GM18951 (cell line): ENCODE measurements around the gene GAS7.

ENCODE experiments used
- POLR2A ChIP-seq: IDR thresholded peaks from 4 replicates; pipeline ENCODE4 v1.6.1; 2011; ENCODE audit warnings: mild to moderate bottlenecking; ENCODE audit not compliant: insufficient read length, insufficient read depth; ENCODE audit errors: extremely low read depth
- in situ Hi-C: fragments of 300-500 bp; cut with MboI; formaldehyde crosslinking; loops from one replicate; pipeline ENCODE4 v1.12.0; 2022; ENCODE audit warnings: low sequenced_read_pairs, mixed read lengths, inconsistent platforms; ENCODE audit not compliant: unreplicated experiment

The GAS7 gene

DNA sequence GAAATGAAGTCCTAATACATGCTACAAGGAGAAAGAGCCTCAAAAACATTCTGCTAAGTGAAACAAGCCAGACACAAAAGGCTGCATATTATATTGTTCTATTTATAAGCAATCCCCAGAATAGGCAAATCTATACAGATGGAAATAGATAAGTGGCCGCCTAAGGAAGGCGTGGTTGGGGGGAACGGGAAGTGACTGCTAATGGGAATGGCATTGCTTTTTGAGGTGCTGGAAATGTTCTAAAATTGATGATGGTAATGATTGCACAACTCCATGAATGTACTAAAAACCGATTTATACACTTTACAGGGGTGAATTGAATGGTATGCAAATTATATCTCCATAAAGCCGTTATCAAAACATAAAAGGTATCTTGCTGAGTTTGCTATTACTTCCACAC, 67.7 kb downstream of the GAS7 start:
- TF ChIP-seq POLR2A, result no peak
- in situ Hi-C loops, result no loop called here

DNA sequence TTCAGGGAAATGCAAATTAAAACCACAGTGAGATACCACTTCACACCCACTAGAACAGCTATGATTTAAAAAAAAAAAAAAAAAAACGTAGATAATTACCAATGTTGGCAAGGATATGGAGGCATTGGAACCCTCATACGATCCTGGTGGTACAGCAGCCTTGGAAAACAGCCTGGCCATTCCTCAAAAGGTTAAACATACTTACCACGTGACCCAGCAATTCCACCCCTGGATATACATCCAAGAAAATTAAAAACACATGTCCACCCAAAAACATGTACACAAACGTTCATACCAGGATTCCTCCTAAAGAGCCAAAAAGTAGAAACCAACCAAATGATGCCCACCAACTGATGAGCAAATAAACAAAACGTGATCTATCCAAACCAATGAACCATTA, 68.1 kb downstream of the GAS7 start:
- in situ Hi-C loops, result no loop called here
- no peak for TF ChIP-seq POLR2A

DNA sequence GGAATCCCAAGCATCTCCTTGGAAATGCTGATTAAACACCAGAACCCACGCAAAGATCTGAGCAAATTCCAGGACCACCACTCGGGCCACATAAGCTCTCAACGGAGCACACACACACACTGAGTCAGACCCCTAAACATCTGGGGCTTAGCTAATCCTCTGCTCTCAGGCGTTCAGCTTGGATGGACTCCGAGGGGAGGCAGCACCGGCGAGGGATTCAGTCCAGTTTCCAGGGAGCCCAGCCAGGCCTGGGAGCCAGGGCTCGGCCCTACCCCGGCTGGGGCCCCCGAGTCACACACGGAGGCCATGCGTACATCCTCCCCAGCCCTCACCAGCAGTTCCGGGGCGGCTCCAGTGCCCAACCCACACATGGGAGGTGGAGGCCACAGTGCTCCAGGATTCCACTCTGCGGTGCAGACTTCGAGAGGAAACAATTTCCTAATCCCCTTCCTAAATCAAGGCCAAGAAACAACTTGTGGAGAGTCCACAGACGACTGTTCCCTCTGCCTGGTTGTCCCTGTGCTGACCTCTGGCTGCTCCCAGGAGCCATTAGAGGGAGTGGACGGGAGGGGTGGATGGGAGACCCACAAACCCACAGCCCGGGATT, 70.5 kb downstream of the GAS7 start:
- in situ Hi-C loops, result no loop called here

DNA sequence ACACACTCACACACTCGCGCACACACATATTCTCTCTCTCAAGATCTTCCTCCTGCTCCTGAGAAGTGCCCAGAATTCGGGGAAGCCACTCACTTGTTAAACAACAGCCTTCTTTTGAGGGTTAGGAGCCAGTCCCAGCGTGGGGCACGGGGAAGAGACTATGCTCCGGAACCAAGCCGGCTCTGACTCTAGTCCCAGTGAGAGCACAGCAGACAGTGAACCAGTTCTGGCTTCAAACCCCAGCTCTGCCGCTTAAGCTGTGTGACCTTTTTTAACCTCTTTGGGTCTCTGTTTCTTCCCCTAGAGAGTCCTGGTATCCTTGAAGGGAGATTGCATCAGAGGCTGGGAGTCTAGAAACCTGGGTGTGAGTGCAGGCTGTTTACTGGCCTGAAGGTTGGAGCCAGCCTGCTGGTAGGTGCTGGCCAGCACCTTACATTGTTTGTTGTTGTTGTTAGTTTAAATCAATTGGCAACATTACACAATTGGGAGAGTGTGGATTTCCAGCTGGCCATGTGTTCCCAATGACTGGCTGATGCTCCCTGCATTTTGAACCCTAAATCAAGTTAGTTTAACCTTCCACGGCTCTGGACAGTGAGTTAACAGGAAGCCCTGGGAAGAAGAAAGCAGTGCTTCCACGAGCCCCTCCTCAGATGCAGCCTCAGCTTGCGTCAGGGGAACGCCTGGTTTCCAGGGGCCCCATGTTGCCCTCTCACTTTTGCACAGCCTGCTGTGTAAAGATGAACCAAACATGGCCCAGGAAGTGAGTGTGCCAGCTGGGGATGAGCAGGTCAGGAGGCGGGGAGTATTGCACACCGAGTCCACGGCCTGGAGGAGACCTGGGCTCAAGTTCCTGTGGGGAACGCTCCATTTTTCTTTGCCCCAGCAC, 71.5 kb downstream of the GAS7 start:
- in situ Hi-C loops, result no loop called here
- TF ChIP-seq POLR2A, result no peak

More for the DNA sequence above, 70.5 kb downstream of the GAS7 start:
- TF ChIP-seq POLR2A, result no peak

DNA sequence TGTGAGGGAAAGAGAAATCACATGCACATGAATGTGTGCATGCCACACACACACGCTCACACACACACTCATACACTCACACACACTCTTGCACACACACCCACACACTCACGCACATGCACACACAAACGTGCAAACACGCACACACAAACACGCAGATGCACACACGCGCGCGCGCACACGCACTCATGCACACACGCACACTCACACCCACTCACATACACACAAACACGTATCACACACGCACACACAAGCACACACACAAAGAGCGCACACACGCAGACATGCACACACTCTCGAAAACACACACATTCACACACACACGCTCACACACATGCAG, 72.2 kb downstream of the GAS7 start:
- TF ChIP-seq POLR2A, result no peak
- in situ Hi-C loops, result no loop called here

DNA sequence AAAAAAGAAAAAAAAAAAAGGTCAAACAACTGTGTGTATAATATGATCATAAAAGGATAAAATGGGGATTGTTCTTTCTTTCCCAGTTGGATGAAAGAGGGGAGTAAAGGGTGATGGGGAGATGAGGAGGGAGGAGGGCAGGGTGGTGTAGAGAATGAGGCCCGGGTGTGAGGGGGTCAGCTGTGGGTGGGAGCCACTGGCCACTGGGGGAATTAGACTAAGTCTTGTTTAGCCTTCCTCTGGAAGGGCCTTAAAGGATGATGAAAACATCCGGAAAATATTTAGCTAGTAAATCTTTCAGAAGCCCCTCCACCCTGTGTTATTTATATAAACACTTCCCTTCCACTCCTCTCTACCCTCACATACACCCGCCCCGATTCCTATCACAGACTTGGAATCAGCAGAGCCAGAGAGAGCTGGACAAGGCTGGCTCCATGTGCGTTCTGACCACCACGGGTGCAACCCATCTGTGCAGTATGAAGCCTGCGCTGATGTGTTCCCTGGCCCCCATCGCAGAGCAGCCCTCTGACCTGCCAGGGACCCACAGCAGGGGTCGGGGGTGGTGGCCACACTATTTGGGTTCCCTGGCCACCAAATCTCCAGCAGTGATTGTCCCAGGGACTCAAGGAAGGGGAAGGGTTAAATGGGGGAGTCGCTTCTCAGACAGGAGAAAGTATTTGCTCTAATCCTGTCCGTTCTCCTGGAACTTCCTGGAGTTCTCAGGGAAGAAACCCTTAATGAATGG, 72.7 kb downstream of the GAS7 start:
- in situ Hi-C loops, result no loop called here
- no peak for TF ChIP-seq POLR2A

DNA sequence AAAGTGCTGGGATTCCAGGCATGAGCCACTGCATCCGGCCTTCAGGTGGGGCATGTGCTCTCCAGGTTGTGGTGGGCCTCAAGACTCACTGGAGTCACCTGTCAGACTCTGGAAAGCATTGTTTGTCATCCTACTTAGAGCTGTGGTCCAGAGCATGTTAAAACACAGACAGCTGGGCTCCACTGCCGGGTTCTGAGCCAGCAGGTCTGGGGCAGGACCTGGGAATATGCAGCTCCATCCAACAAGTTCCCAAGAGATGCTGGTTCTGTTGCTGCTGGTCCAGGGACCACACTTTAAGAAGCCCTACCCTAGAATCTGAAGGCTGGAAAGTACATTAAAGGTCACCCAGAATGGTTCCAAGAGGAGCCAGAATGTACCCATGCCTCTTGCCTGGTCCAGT, 75.3 kb downstream of the GAS7 start:
- TF ChIP-seq POLR2A, result no peak
- in situ Hi-C loops, result no loop called here

DNA sequence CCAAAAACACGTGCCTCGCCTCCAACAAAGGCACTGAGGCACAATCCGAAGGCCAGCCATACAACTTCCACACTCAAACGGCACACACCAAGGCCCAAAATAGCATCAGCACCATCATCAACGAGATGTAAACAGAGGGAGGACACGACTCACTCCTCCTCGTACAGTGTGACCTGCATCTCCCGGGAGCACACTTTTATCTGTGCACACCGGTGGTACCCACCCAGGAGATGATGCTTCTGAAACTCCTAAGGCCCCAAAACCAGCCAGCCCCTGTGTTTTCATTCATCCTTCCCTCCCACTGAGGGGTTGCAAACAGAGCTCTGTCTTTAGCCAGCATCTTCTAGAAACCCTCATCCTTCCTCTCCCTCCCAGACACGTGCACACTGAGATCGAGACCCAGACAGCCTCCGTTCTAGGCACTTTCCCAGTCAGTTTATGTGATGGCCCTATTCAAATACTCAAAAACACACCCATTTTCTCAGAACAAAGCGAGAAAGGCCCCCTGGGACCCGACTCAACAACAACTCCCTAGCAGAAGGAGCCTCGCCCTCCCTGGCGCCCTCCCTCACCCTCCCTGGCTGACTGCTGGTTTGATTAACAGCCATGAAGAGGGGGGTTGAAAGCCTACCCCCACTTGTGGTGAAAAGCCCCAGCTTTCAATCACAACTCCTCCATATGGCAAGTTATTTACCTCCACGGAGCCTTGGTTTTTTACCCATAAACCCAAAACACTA, 76.3 kb downstream of the GAS7 start:
- in situ Hi-C loops, result no loop called here

DNA sequence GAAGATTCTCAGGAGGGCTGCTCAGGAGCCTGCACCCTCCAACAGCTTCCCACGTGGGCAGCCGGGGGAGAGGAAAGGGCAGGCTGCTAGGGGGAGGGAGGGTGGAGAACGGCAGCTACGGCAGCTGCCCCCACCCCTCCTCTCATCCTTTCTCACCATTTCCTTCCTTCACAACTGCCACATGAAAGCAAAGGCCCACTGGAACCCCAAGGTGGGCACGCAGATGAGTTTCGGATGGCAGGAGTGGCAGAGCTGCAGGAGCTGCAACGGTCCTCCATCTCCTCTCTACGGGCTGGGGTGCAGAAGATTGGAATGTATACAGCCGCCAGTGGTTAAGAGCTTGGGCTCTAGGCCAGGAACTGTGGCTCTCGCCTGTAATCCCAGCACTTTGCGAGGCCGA, 77.7 kb downstream of the GAS7 start:
- in situ Hi-C loops, result no loop called here
- no peak for TF ChIP-seq POLR2A

More for the DNA sequence above, 76.3 kb downstream of the GAS7 start:
- TF ChIP-seq POLR2A, result no peak

DNA sequence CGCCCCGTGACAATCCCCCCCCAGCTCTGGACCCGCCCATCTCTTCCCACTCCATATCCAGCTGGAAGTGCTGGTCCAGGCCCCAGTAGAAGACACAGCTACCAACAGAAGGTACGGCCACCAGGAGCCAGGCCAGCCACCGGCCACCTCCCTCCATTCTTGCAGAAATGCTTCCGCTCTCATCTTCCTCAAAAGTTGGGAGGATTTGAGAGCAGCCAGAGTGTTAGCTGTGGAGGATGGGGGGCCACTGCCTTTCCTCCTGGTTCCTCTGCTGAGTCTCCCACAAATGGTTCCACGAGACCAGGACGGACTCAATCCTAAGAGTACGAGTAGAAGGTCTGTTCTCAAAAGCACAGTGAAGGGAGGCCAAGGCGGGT, 78.3 kb downstream of the GAS7 start:
- no peak for TF ChIP-seq POLR2A
- in situ Hi-C loops, result no loop called here

DNA sequence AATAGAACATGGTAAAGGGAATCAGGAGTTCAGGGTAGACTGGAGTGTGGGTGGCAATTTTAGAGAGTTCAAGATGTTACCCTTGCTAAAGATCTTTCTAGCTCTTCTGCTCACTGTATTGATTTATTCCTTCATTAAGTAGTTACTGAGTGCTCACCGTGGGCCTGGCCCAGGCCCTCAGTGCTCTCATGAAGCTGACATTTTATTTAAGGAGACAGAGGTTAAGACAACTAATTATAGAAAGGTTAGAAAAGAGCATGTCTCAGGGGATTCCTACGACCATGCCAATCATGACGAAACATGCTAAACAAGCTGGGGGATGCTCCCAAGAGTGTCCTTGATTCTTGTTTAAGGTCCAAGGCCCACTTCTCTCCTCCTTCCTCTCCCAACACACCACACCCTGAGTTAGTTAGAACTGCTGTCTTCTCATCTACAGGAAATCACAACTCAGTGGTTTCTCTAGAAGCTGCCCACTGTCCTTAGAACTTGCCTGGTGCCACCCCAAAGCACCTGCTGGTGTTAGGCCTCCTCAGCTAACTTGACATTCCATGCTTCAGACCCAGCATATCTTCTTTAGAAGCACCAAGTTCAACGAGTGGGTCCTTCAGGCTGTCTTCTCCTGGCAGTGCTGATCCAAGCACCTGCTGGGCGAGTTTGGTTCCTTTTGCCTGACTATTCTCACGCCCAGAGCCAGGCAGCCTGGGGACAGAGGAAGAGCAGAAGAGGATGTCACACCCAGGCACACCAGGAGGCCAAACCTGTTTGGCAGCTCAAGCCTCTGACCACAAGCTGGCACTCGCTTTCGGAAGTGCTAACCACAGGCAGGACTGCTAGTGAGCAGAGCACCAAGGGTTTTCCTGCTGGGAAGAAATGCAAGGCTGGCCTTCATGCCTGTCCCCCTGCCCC, 79.0 kb downstream of the GAS7 start:
- no peak for TF ChIP-seq POLR2A
- in situ Hi-C loops, result no loop called here

DNA sequence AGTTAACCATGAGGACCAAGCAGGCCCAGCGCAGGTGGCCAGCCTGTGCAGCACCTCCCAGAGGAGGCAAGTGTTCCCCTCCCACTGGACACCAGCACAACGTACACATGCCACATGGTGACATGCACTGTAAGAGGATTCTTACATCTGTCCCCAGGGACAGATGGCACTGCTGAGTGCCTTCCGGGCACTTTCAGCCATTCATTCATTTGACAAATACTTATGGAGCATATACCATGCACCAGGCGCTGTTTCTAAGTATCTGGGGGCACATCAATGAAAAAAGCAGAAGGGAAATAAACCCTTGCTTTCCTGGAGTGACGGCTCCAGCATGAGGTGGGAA, 79.6 kb downstream of the GAS7 start:
- in situ Hi-C loops, result no loop called here
- no peak for TF ChIP-seq POLR2A
